Measurements from ENCODE around the gene OTOA.

DNA sequence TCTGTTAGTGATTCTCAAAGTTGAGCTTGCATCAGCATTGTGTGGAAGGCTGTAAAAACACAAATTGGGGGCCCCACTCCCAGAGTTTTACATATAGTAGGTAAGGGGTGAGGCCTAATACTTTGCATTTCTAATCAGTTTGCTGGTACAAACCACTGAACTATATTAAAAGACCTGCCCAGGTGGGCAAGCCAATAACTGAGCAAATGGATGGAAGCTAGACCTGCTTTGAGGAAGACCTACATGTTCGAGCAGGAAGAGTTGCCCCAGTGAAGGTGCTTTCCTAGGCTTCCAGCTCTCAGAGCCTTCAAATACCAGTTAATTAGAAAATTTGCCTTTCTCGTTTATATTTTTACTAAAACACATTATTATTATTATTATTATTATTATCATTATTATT is 56.8 kb downstream of the OTOA start:
- TF ChIP-seq, protein P1, sequence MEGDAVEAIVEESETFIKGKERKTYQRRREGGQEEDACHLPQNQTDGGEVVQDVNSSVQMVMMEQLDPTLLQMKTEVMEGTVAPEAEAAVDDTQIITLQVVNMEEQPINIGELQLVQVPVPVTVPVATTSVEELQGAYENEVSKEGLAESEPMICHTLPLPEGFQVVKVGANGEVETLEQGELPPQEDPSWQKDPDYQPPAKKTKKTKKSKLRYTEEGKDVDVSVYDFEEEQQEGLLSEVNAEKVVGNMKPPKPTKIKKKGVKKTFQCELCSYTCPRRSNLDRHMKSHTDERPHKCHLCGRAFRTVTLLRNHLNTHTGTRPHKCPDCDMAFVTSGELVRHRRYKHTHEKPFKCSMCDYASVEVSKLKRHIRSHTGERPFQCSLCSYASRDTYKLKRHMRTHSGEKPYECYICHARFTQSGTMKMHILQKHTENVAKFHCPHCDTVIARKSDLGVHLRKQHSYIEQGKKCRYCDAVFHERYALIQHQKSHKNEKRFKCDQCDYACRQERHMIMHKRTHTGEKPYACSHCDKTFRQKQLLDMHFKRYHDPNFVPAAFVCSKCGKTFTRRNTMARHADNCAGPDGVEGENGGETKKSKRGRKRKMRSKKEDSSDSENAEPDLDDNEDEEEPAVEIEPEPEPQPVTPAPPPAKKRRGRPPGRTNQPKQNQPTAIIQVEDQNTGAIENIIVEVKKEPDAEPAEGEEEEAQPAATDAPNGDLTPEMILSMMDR (IDR thresholded peaks at IDR 0.05): no peak
- no peak for TF ChIP-seq POLR2AphosphoS5 (IDR thresholded peaks at IDR 0.05)

Data from stomach (tissue), 4 donors.